Omental fat pad (tissue), 4 donors: ENCODE results near the gene MAP6. TPM values are rescaled to one million over a fixed set of nuclear protein-coding genes. Genes with fewer than 3 reads are reported as not detected.

Experiments
- ATAC-seq: fragments of 150-250 bp; one replicate; pipeline ENCODE4 v1.9.1; 2016; ENCODE audit warnings: mild to moderate bottlenecking, moderate library complexity; ENCODE audit not compliant: low FRiP score
- DNase-seq: peaks from one replicate; pipeline ENCODE4 v3.0.0-alpha.2; 2019; ENCODE audit warnings: low spot score
- CTCF ChIP-seq, 3 donors: fragments of 450-650 bp; IDR thresholded peaks; one replicate each; pipeline ENCODE4 v1.5.1; 2016 to 2017; ENCODE audit warnings: antibody characterized with exemption in 3 of 3, mild to moderate bottlenecking in 3 of 3, moderate library complexity in 2 of 3
- small RNA-seq: library from RNA; depleted of rRNA; stranded (forward); fragments of <200 nt; gene quantifications from one replicate; pipeline ENCODE3, GENCODE V24; 2016
- total RNA-seq, 4 donors: library from RNA; depleted of rRNA; stranded (reverse); fragments of >200 nt; gene quantifications; one replicate each; pipeline ENCODE4 v1.1.0, GENCODE V29; 2016

MAP6 gene
- total RNA-seq, 4 donors from 2014 or later = 3.2 to 7.0 (median 4.2) TPM

- ATAC-seq (no peak), DNase-seq (no peak)
- TF ChIP-seq CTCF (IDR thresholded peaks at IDR 0.05) = no peak
Measured at GRCh38 chr11:75542088-75542438, 126.8 kb downstream of the MAP6 start.

- TF ChIP-seq CTCF (IDR thresholded peaks at IDR 0.05) = no peak
- ATAC-seq (no peak), DNase-seq (no peak)
Measured at GRCh38 chr11:75541193-75542087, 127.4 kb downstream of the MAP6 start.

- no peak for ATAC-seq
- DNase-seq = no peak
- TF ChIP-seq CTCF (IDR thresholded peaks at IDR 0.05) = no peak
Measured at GRCh38 chr11:75539459-75540334, 129.1 kb downstream of the MAP6 start.

- no peak for TF ChIP-seq CTCF (IDR thresholded peaks at IDR 0.05)
- ATAC-seq (no peak), DNase-seq (no peak)
Measured at GRCh38 chr11:75538150-75538942, 130.5 kb downstream of the MAP6 start.

GRCh38 chr11:75537740-75538139 lies 131.1 kb downstream of the MAP6 start:
- no peak for DNase-seq
- ATAC-seq = no peak
- TF ChIP-seq CTCF (IDR thresholded peaks at IDR 0.05) = no peak

Small RNA genes within 50 kb of the gene (small RNA-seq; reads per million reads assigned to genes)
- gene AP001922.4 = not detected

Other genes with a start within 250 kb of the MAP6 start
- gene KLHL35, start 235.8 kb downstream of the MAP6 start, total RNA-seq = 1 to 10 TPM in 3 of 4 donors, not detected in 1; 1.3 to 2.4 (median 1.8) TPM
- 10 to 100 TPM; 23.6 to 34.7 (median 31.7) TPM for gene GDPD5, start 143.1 kb downstream of the MAP6 start, total RNA-seq
- gene SERPINH1, start 106.8 kb downstream of the MAP6 start, total RNA-seq = 100 to 1,000 TPM; 307 to 804 (median 482) TPM
- gene MOGAT2, start 48.8 kb upstream of the MAP6 start, total RNA-seq = not detected
- gene DGAT2, start 99.7 kb upstream of the MAP6 start, total RNA-seq = 100 to 1,000 TPM in 3 of 4 donors, 10 to 100 TPM in 1; 67.7 to 663 (median 270) TPM
- gene UVRAG, start 146.2 kb upstream of the MAP6 start, total RNA-seq = 10 to 100 TPM; 39.6 to 72.9 (median 61.5) TPM